HUDEP-2 (cell line): ENCODE measurements around the gene SUN1.

Experiments used
- DNase-seq, 76 experiments: peaks; one replicate each; lab custom pipeline; 2025; ENCODE audit not compliant: unreplicated experiment in 76 of 76; lab: John Stamatoyannopoulos, UW

SUN1 gene

GRCh38 chr7:875476-876076 lies 43.3 kb downstream of the SUN1 start:
- peak in 2 of 76 experiments; percentile 55 to 62 for DNase-seq

GRCh38 chr7:876077-876971 lies 44.0 kb downstream of the SUN1 start, which contains the start of gene GET4:
Gene GET4 (plus strand): TSS chr7:876554. CDS start chr7:876646, 92 bp downstream.
- DNase-seq = peak in 74 of 76 experiments; percentile 71 to 99 (median 96)

- peak in 26 of 76 experiments; percentile 14 to 67 (median 49) for DNase-seq
These were observed 44.7 kb downstream of the SUN1 start for GRCh38 chr7:876972-877311.

- peak in 30 of 76 experiments; percentile 4 to 48 (median 24) for DNase-seq
These were observed 45.3 kb downstream of the SUN1 start for GRCh38 chr7:877312-878232.

- DNase-seq = no peak
These were observed 46.8 kb downstream of the SUN1 start for GRCh38 chr7:879093-879492.

GRCh38 chr7:879706-880105 lies 47.4 kb downstream of the SUN1 start:
- DNase-seq = no peak

- no peak for DNase-seq
These were observed 48.2 kb downstream of the SUN1 start for GRCh38 chr7:880450-880849.

GRCh38 chr7:881441-882234 lies 49.4 kb downstream of the SUN1 start:
- DNase-seq = no peak

GRCh38 chr7:882336-883035 lies 50.2 kb downstream of the SUN1 start:
- no peak for DNase-seq

- DNase-seq = no peak
These were observed 51.1 kb downstream of the SUN1 start for GRCh38 chr7:883055-884021.

- DNase-seq = no peak
These were observed 52.1 kb downstream of the SUN1 start for GRCh38 chr7:884191-885003.

- DNase-seq = no peak
These were observed 53.1 kb downstream of the SUN1 start for GRCh38 chr7:885261-885892.

- no peak for DNase-seq
These were observed 53.8 kb downstream of the SUN1 start for GRCh38 chr7:885893-886625.

GRCh38 chr7:886626-887487 lies 54.6 kb downstream of the SUN1 start:
- no peak for DNase-seq

GRCh38 chr7:887488-887820 lies 55.2 kb downstream of the SUN1 start:
- DNase-seq = no peak
